ENCODE measurements around the gene RNF144B. TPM values are rescaled to one million over a fixed set of nuclear protein-coding genes. Genes with fewer than 3 reads are reported as not detected.

Gene RNF144B
- total and polyA plus RNA-seq, 10 of the 15 experiments (the other 5 are each of a cell fraction or from before 2014, with no cell fraction given), result 0.03 to 0.18 (median 0.14) TPM

GRCh38 chr6:18465410-18466154, 78.4 kb downstream of the RNF144B start:
- ATAC-seq (no peak), DNase-seq (ENCODE audit: low read depth, low spot score) (no peak), FAIRE-seq (no peak)
- BruUV-seq (replicated peaks), result no TSS peak
- RAD21 ChIA-PET (ENCODE audit: unreplicated experiment), result no interaction called here
- POLR2A ChIA-PET, result no interaction called here
- no peaks in the 10 kb centered on the region for H3K27me3 ChIP-seq (replicated peaks in 1 of 2; ENCODE audit: control insufficient read depth in 2 of 2, insufficient read depth in 2 of 2, low read length in 1 of 2)
- 27% methylated on average over 5 of the region's 5 CpGs for WGBS (ENCODE audit: insufficient coverage, insufficient replicate concordance, low lambda C conversion rate, missing lambda C conversion rate)
- H3K9me3 ChIP-seq (replicated peaks; ENCODE audit: control insufficient read depth, insufficient read depth, low read length), result no peaks in the 10 kb centered on the region
- H3K4me2 ChIP-seq (ENCODE audit: control insufficient read depth, insufficient read depth), result no peak overlapping the region
- H2AFZ ChIP-seq (ENCODE audit: control insufficient read depth, low read depth, low read length), result no peak overlapping the region
- H4K20me1 ChIP-seq (ENCODE audit: control insufficient read depth, insufficient read depth), result no peaks in the 10 kb centered on the region
- no peaks in the 10 kb centered on the region for H3K4me1 ChIP-seq (ENCODE audit: control insufficient read depth, insufficient read depth, low read length)
- H3K79me2 ChIP-seq (ENCODE audit: control insufficient read depth, insufficient read depth, low read length), result no peaks in the 10 kb centered on the region
- TF ChIP-seq, protein P1, sequence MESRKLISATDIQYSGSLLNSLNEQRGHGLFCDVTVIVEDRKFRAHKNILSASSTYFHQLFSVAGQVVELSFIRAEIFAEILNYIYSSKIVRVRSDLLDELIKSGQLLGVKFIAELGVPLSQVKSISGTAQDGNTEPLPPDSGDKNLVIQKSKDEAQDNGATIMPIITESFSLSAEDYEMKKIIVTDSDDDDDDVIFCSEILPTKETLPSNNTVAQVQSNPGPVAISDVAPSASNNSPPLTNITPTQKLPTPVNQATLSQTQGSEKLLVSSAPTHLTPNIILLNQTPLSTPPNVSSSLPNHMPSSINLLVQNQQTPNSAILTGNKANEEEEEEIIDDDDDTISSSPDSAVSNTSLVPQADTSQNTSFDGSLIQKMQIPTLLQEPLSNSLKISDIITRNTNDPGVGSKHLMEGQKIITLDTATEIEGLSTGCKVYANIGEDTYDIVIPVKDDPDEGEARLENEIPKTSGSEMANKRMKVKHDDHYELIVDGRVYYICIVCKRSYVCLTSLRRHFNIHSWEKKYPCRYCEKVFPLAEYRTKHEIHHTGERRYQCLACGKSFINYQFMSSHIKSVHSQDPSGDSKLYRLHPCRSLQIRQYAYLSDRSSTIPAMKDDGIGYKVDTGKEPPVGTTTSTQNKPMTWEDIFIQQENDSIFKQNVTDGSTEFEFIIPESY (IDR thresholded peaks at IDR 0.05), result no peak
- no peak for TF ChIP-seq SIN3A (IDR thresholded peaks at IDR 0.05; ENCODE audit: low read depth, low read length)
- H3K9ac ChIP-seq (ENCODE audit: control insufficient read depth, insufficient read depth, low read length), result no peak overlapping the region
- in situ Hi-C loops (cut with MboI) (no loop called here), intact Hi-C loops (cut with micrococcal nuclease; ENCODE audit: unreplicated experiment) (no loop called here)
- no peak overlapping the region for H3K27ac ChIP-seq (ENCODE audit: control insufficient read depth, insufficient read depth)
- H3K4me3 ChIP-seq, result no peak overlapping the region
- H3K36me3 ChIP-seq (ENCODE audit: control insufficient read depth in 2 of 2, insufficient read depth in 2 of 2, low read length in 1 of 2), result no peaks in the 10 kb centered on the region
- CTCF ChIA-PET, result no interaction called here
- SMC1A ChIA-PET (ENCODE audit: uncharacterized antibody, unreplicated experiment), result interaction anchor here (0.9 kb wide), 1 partner anchor 8 kb away, joined by 3 read pairs; no protein-coding TSS in a partner anchor

GRCh38 chr6:18467741-18468502, 80.8 kb downstream of the RNF144B start:
- POLR2A ChIA-PET, result no interaction called here
- 27% methylated on average over 5 of the region's 5 CpGs for WGBS (ENCODE audit: insufficient coverage, insufficient replicate concordance, low lambda C conversion rate, missing lambda C conversion rate)
- no peaks in the 10 kb centered on the region for H3K27me3 ChIP-seq (replicated peaks in 1 of 2; ENCODE audit: control insufficient read depth in 2 of 2, insufficient read depth in 2 of 2, low read length in 1 of 2)
- intact Hi-C loops (cut with micrococcal nuclease; ENCODE audit: unreplicated experiment), result no loop called here
- no peaks in the 10 kb centered on the region for H3K4me1 ChIP-seq (ENCODE audit: control insufficient read depth, insufficient read depth, low read length)
- RAD21 ChIA-PET (ENCODE audit: unreplicated experiment), result no interaction called here
- CTCF ChIA-PET, result no interaction called here
- no peak for DNase-seq (ENCODE audit: low read depth, low spot score)
- no peaks in the 10 kb centered on the region for H3K9me3 ChIP-seq (replicated peaks; ENCODE audit: control insufficient read depth, insufficient read depth, low read length)
- FAIRE-seq, result no peak
- no peak overlapping the region for H3K9ac ChIP-seq (ENCODE audit: control insufficient read depth, insufficient read depth, low read length)
- H3K79me2 ChIP-seq (ENCODE audit: control insufficient read depth, insufficient read depth, low read length), result no peaks in the 10 kb centered on the region
- BruUV-seq (replicated peaks), result no TSS peak
- SMC1A ChIA-PET (ENCODE audit: uncharacterized antibody, unreplicated experiment), result no interaction called here
- no peaks in the 10 kb centered on the region for H3K36me3 ChIP-seq (ENCODE audit: control insufficient read depth in 2 of 2, insufficient read depth in 2 of 2, low read length in 1 of 2)
- no peak overlapping the region for H3K27ac ChIP-seq (ENCODE audit: control insufficient read depth, insufficient read depth)
- in situ Hi-C loops (cut with MboI), result no loop called here
- no peaks in the 10 kb centered on the region for H4K20me1 ChIP-seq (ENCODE audit: control insufficient read depth, insufficient read depth)
- H3K4me3 ChIP-seq, result no peak overlapping the region
- no peak overlapping the region for H3K4me2 ChIP-seq (ENCODE audit: control insufficient read depth, insufficient read depth)
- no peak overlapping the region for H2AFZ ChIP-seq (ENCODE audit: control insufficient read depth, low read depth, low read length)
- no peak for ATAC-seq
- TF ChIP-seq SP1 (IDR thresholded peaks at IDR 0.05; ENCODE audit: low read depth, low read length) (no peak), ESRRA (IDR thresholded peaks at IDR 0.05; ENCODE audit: low read length) (no peak), SIX5 (IDR thresholded peaks at IDR 0.05; ENCODE audit: low read depth, low read length, severe bottlenecking) (no peak), MYC (IDR thresholded peaks at IDR 0.05; ENCODE audit: insufficient read depth, insufficient read length, insufficient replicate concordance, low read length, severe bottlenecking) (no peak), EZH2 (IDR thresholded peaks at IDR 0.05; ENCODE audit: borderline replicate concordance, control insufficient read depth, low read depth, low read length) (no peak), CHD2 (IDR thresholded peaks at IDR 0.05; ENCODE audit: borderline replicate concordance, low read depth, low read length) (no peak), SUZ12 (IDR thresholded peaks at IDR 0.05; ENCODE audit: unreplicated experiment) (no peak)
